HG02763 (cell line): ENCODE measurements around the gene MYO1E.
"Not testable (repeated sequence)": the region's sequence is repeated elsewhere in the genome, so short reads cannot be mapped to it uniquely, and the experiment has no call there.

Source experiments
- ATAC-seq: cut with Tn5 transposase; IDR thresholded peaks from one replicate; pipeline ENCODE4 v1.9.1; 2021; ENCODE audit warnings: mild to moderate bottlenecking, moderate library complexity; ENCODE audit not compliant: unreplicated experiment

Gene MYO1E

GRCh38 chr15:59148153-59148833 is 224.4 kb downstream of the MYO1E start:
- ATAC-seq: no peak

GRCh38 chr15:59147666-59148065 is 225.0 kb downstream of the MYO1E start:
- no peak for ATAC-seq

- ATAC-seq: not testable (repeated sequence)
These were observed 228.1 kb downstream of the MYO1E start for GRCh38 chr15:59144594-59144993.

- ATAC-seq: no peak
These were observed 229.4 kb downstream of the MYO1E start for GRCh38 chr15:59143281-59143680.

- ATAC-seq: no peak
These were observed 232.0 kb downstream of the MYO1E start for GRCh38 chr15:59140422-59141226.

GRCh38 chr15:59138243-59138642 is 234.4 kb downstream of the MYO1E start:
- ATAC-seq: no peak

- ATAC-seq: no peak
These were observed 235.1 kb downstream of the MYO1E start for GRCh38 chr15:59137566-59137965.

- no peak for ATAC-seq
These were observed 238.7 kb downstream of the MYO1E start for GRCh38 chr15:59133929-59134427.

- no peak for ATAC-seq
These were observed 240.6 kb downstream of the MYO1E start for GRCh38 chr15:59131969-59132562.

GRCh38 chr15:59131456-59131855 is 241.2 kb downstream of the MYO1E start:
- no peak for ATAC-seq

GRCh38 chr15:59127255-59127654 is 245.4 kb downstream of the MYO1E start:
- not testable (repeated sequence) for ATAC-seq

GRCh38 chr15:59125683-59126082 is 247.0 kb downstream of the MYO1E start:
- ATAC-seq: not testable (repeated sequence)

GRCh38 chr15:59124261-59124660 is 248.4 kb downstream of the MYO1E start:
- ATAC-seq: no peak

- ATAC-seq: no peak
These were observed 251.7 kb downstream of the MYO1E start for GRCh38 chr15:59120937-59121336.

- no peak for ATAC-seq
These were observed 253.0 kb downstream of the MYO1E start for GRCh38 chr15:59119625-59120024.

- ATAC-seq: no peak
These were observed 255.9 kb downstream of the MYO1E start for GRCh38 chr15:59116771-59117170.

GRCh38 chr15:59116141-59116540 is 256.5 kb downstream of the MYO1E start:
- no peak for ATAC-seq

- no peak for ATAC-seq
These were observed 257.6 kb downstream of the MYO1E start for GRCh38 chr15:59115047-59115446.

GRCh38 chr15:59111251-59111650 is 261.4 kb downstream of the MYO1E start:
- no peak for ATAC-seq

- ATAC-seq: no peak
These were observed 266.8 kb downstream of the MYO1E start for GRCh38 chr15:59105854-59106253.

- ATAC-seq: peak; percentile 96
These were observed 267.5 kb downstream of the MYO1E start, which contains the start of gene CCNB2 for GRCh38 chr15:59104912-59105732. CCNB2 (plus strand) TSS chr15:59105146; CDS start chr15:59105269, 123 bp downstream.
